SW480 (cell line): ENCODE measurements around the gene IGIP.
A peak's percentile ranks its signal among the peaks of the same experiment; 100 is the strongest.

Experiments
- DNase-seq: peaks from one replicate; pipeline ENCODE4 v3.0.0-alpha.2; 2016; ENCODE audit warnings: low spot score

Gene IGIP

DNA sequence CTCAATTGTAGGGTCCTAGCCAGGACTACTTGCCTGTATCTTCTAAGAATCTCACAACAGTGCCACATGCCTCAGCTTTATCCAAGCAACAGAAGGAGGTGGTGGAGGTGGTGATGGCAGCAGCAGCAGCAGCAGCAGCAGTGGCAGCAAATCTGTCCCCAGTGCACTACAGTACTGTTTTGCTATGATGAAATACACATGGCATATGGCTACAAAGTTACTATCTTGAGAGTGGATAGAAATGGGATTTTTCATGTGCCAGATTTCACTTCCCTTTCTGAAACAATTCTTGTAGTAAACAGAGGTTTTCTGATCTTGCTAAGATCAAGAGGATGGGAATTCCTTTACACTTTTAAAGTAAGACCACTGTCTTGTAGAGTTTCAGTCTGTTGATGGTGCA is 41.2 kb downstream of the IGIP start:
- no peak for DNase-seq

- DNase-seq = no peak
Observed at GRCh38 chr5:140168371-140168770, 42.6 kb downstream of the IGIP start.

DNA sequence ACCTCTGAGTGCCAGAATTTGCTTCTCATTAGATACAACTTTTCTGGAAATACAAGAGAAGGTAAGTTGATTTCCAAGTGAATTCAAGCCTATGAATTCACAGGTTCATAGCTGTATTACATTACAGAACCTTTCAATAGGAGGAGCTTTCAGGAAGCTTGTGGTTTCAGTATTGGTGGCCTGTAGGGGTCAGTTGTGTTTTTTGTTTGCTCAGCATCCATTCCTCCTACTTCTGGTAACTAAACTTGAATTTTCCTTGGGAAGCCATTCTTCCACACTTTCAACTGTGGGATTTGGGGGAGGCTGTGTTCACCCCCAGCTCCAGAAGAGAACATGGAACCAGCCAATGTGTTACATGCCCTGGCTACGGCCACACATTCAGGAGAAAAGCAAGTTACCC is 43.7 kb downstream of the IGIP start:
- DNase-seq = peak; percentile 52

DNA sequence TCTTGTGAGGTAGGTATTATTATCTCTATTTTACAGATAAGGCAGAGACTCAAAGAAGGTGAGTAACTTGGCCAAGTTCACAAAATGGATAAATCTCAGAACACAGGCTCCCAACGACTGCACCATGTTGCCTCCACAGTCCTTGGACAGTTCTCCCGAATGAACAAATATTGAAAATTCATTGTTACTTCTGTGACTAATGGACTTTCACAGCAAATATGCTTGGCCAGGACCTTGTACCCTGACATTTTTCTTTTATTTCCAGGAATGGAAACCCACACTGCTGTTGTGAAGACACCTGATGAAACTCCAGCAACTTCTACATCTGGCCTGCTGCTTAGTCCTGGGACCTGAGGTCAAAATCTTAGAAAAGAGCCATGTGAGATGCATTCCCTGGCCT is 46.7 kb downstream of the IGIP start:
- no peak for DNase-seq

- no peak for DNase-seq
Observed at GRCh38 chr5:140174014-140174413, 48.3 kb downstream of the IGIP start.

- DNase-seq = peak; percentile 97
Observed at GRCh38 chr5:140174465-140175366, 49.0 kb downstream of the IGIP start, which contains the start of gene CYSTM1. Gene CYSTM1, plus strand, starts transcription at chr5:140175188. Its CDS starts 19,278 bp downstream, at chr5:140194466.

DNA sequence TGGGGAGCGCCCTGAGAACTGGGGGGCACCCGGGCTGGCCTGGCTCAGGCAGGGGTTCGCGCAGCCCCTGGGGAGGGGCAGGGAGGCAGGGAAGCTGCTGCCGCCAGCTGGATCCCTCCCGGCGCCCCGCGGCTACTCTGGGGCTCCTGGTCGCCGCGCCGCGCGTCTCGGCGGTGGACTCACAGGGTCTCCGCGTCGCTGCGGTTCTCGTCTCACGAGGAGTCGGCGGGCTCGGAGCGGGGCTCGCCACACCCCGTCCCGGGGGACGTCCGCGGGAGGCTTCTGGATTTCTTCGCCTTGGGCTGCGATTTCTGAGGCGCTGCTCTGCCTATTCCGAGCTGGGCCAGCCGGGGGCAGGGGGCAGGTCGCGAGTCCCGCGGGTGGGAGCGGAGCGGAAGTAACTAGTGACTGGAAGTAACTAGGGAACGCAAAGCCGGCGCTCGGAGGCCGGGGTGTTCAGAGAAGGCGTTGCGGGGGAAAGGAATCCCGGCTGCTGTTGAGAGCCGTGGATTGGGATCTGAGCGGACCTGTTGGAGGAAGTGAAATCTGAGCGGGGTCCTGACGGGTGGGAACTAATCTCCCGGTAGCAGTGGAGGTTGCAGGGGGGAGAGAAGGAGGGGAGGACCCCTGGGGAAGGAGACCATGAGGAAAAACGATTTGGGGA is 49.8 kb downstream of the IGIP start:
- peak; percentile 85 for DNase-seq

- peak; percentile 29 for DNase-seq
Observed at GRCh38 chr5:140176031-140176387, 50.3 kb downstream of the IGIP start.

DNA sequence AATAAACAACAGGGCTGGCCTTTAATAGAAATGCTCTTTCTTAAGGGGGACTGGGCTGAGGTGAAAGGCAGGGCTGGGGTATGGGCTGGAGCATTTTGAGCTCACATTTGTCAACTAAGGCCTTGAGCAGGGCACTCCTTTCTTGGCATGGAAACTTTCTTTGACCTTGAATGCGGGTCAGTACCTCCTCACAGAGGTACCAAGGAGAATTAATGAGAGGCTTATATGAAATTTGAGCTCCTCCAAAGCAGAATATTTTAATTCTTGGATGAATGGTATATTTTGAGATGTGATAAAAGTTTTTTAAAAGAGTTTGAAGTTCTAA is 52.3 kb downstream of the IGIP start:
- no peak for DNase-seq

DNA sequence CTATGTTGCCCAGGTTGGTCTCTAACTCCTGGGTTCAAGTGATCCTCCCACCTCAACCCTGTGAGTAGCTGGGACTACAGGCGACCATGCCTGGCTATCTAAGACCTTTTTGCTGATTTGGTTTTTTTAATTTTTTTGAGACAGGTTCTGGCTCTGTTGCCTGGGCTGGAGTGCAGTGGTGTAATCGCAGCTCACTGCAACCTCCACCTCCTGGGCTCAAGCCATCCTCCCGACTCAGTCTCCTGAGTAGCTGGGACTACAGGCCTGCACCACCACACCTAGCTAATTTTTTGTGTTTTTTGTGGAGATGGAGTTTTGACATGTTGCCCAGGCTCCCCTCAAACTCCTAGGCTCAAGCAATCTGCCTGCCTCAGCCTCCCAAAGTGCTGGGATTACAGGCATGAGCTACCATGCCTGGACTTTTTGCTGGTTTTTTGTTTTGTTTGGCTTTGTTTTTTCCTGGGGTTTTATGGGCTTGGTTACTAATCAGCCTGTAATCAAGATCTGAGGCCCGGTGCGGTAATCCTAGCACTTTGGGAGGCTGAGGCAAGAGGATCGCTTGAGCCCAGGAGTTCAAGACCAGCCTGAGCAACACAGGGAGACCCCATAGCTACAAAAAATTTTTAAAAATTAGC is 52.9 kb downstream of the IGIP start:
- DNase-seq = no peak
